Testis (tissue), 3 donors: ENCODE measurements around the gene GNLY. TPM values are rescaled to one million over a fixed set of nuclear protein-coding genes. Genes with fewer than 3 reads are reported as not detected.

Experiments used
- DNase-seq: peaks from one replicate; pipeline ENCODE4 v3.0.0-alpha.2; 2019
- H3K27ac ChIP-seq, 2 donors: fragments of 200-600 bp; sonication (generic); one replicate each; pipeline ENCODE4 v1.5.1; 2019
- H3K27me3 ChIP-seq: fragments of 200-600 bp; sonication (generic); one replicate; pipeline ENCODE4 v1.5.1; 2019
- H3K36me3 ChIP-seq: fragments of 200-600 bp; sonication (generic); one replicate; pipeline ENCODE4 v1.5.1; 2017; ENCODE audit warnings: low read depth; ENCODE audit errors: missing control alignments
- H3K4me1 ChIP-seq: fragments of 200-600 bp; sonication (generic); one replicate; pipeline ENCODE4 v1.5.1; 2019
- H3K4me3 ChIP-seq, 2 donors: fragments of 200-600 bp; sonication (generic); one replicate each; pipeline ENCODE4 v1.5.1; 2017 to 2019
- H3K9me3 ChIP-seq: fragments of 200-600 bp; sonication (generic); one replicate; pipeline ENCODE4 v1.5.1; 2017
- CTCF ChIP-seq, 3 experiments: fragments of 450-650 bp in 2 of 3; fragments of 200-600 bp in 1 of 3; sonication (generic) in 1 of 3; IDR thresholded peaks; one replicate each; pipeline ENCODE4 v1.5.1; 2016 to 2019; ENCODE audit warnings: antibody characterized with exemption in 3 of 3, mild to moderate bottlenecking in 2 of 3, moderate library complexity in 1 of 3
- POLR2A ChIP-seq: fragments of 450-650 bp; IDR thresholded peaks from one replicate; pipeline ENCODE4 v1.6.1; 2017; ENCODE audit warnings: antibody characterized with exemption, mild to moderate bottlenecking, moderate library complexity
- WGBS, 2 donors: methylation state at CpG; one replicate each; pipeline ENCODE4 v1.1.5; 2018; 5-methylcytosine and 5-hydroxymethylcytosine counted together
- intact Hi-C: fragments of 100-400 bp; cut with DNase I; formaldehyde crosslinking; loops from one replicate; pipeline ENCODE4 v1.15.1; 2023; ENCODE audit warnings: low total_unique reads
- polyA plus RNA-seq: library from polyadenylated mRNA; stranded (reverse); fragments of 350-450 nt; fragmentation: Illumina TruSeq; extraction: RNeasy Lipid Tissue Mini Kit (QIAGEN cat#74804); gene quantifications from one replicate; pipeline ENCODE4 v1.2.3, GENCODE V29; 2014; ENCODE audit warnings: low read depth, low replicate concordance; ENCODE audit not compliant: insufficient read depth
- total RNA-seq, 2 donors: library from RNA; depleted of rRNA; stranded (reverse); fragments of >200 nt; gene quantifications; one replicate each; pipeline ENCODE4 v1.2.3, GENCODE V29; 2016

Gene GNLY
- total and polyA plus RNA-seq, 3 donors from 2014 or later: 0.43 to 2.6 (median 2.2) TPM

GRCh38 chr2:85648619-85649018, 45.5 kb upstream of the GNLY start:
- intact Hi-C loops: no loop called here
- peak; percentile 57 for DNase-seq
- no peaks in the 10 kb centered on the region for H3K9me3 ChIP-seq
- no peak overlapping the region for H3K27ac ChIP-seq
- TF ChIP-seq POLR2A: no peak
- peak; percentile 30 to 39 (median 37) for TF ChIP-seq CTCF (IDR thresholded peaks at IDR 0.05)
- no peaks in the 10 kb centered on the region for H3K36me3 ChIP-seq
- H3K4me1 ChIP-seq: no peaks in the 10 kb centered on the region
- no peak overlapping the region for H3K4me3 ChIP-seq
- 48 to 77% methylated on average over 2 of the region's 2 CpGs for WGBS, 2 donors
- H3K27me3 ChIP-seq: no peaks in the 10 kb centered on the region

- intact Hi-C loops: no loop called here
- no peak overlapping the region for H3K4me3 ChIP-seq
- WGBS, 2 donors: 85 to 88% methylated on average over 9 of the region's 9 CpGs
- H3K9me3 ChIP-seq: no peaks in the 10 kb centered on the region
- H3K27me3 ChIP-seq: no peaks in the 10 kb centered on the region
- no peak overlapping the region for H3K27ac ChIP-seq
- TF ChIP-seq CTCF (IDR thresholded peaks at IDR 0.05): no peak
- no peak for TF ChIP-seq POLR2A
- DNase-seq: no peak
- H3K4me1 ChIP-seq: no peaks in the 10 kb centered on the region
- no peaks in the 10 kb centered on the region for H3K36me3 ChIP-seq
Observed at GRCh38 chr2:85649201-85650190, 44.7 kb upstream of the GNLY start.

GRCh38 chr2:85650456-85650855, 43.7 kb upstream of the GNLY start:
- Histone ChIP-seq H3K4me1 (no peaks in the 10 kb centered on the region), H3K9me3 (no peaks in the 10 kb centered on the region), H3K4me3 (no peak overlapping the region), H3K36me3 (no peaks in the 10 kb centered on the region), H3K27ac (no peak overlapping the region), H3K27me3 (no peaks in the 10 kb centered on the region)
- no peak for DNase-seq
- no peak for TF ChIP-seq CTCF (IDR thresholded peaks at IDR 0.05)
- no peak for TF ChIP-seq POLR2A
- intact Hi-C loops: no loop called here
- WGBS, 2 donors: 93 to 100% methylated on average over 4 of the region's 4 CpGs

- no peak overlapping the region for H3K27ac ChIP-seq
- DNase-seq: no peak
- intact Hi-C loops: no loop called here
- H3K4me1 ChIP-seq: no peaks in the 10 kb centered on the region
- H3K27me3 ChIP-seq: no peaks in the 10 kb centered on the region
- TF ChIP-seq POLR2A: no peak
- TF ChIP-seq CTCF (IDR thresholded peaks at IDR 0.05): no peak
- no peaks in the 10 kb centered on the region for H3K9me3 ChIP-seq
- no peaks in the 10 kb centered on the region for H3K36me3 ChIP-seq
- H3K4me3 ChIP-seq: no peak overlapping the region
- 82 to 93% methylated on average over 3 of the region's 3 CpGs for WGBS, 2 donors
Observed at GRCh38 chr2:85651097-85651496, 43.1 kb upstream of the GNLY start.
